ENCODE data around the gene USP34. TPM values are rescaled to one million over a fixed set of nuclear protein-coding genes. Genes with fewer than 3 reads are reported as not detected.

The USP34 gene
- total RNA-seq, 1 donor from 2014 or later, result 157 TPM

- Mint-ChIP-seq H3K4me1 (peaks cover 51% of the 10 kb centered on the region), H3K4me3 (peak overlapping the region; percentile 86), H3K27me3 (ENCODE audit: low read depth) (peaks cover 6% of the 10 kb centered on the region), H3K9me3 (no peaks in the 10 kb centered on the region), H3K36me3 (peaks cover 26% of the 10 kb centered on the region), H3K27ac (peak overlapping the region; percentile 82)
- DNase-seq (ENCODE audit: low spot score in 2 of 2, unreplicated experiment in 2 of 2), result no peak
- no peak for TF ChIP-seq CTCF (IDR thresholded peaks at IDR 0.05; ENCODE audit: unreplicated experiment)
Observed at GRCh38 chr2:61178603-61179545, 292.0 kb downstream of the USP34 start.

GRCh38 chr2:61177727-61178549, 292.9 kb downstream of the USP34 start:
- H3K27ac Mint-ChIP-seq, result peak overlapping the region; percentile 93

GRCh38 chr2:61176755-61177726, 293.8 kb downstream of the USP34 start:
- no peak for TF ChIP-seq CTCF (IDR thresholded peaks at IDR 0.05; ENCODE audit: unreplicated experiment)
- peak; percentile 93 to 94 for DNase-seq (ENCODE audit: low spot score in 2 of 2, unreplicated experiment in 2 of 2)
- H3K27ac Mint-ChIP-seq, result peak overlapping the region; percentile 88
- no peaks in the 10 kb centered on the region for H3K9me3 Mint-ChIP-seq
- H3K4me3 Mint-ChIP-seq, result peak overlapping the region; percentile 86
- peaks cover 46% of the 10 kb centered on the region for H3K4me1 Mint-ChIP-seq
- H3K36me3 Mint-ChIP-seq, result peaks cover 9% of the 10 kb centered on the region
- peaks cover 6% of the 10 kb centered on the region for H3K27me3 Mint-ChIP-seq (ENCODE audit: low read depth)

More at GRCh38 chr2:61177727-61178549, 292.9 kb downstream of the USP34 start:
- peaks cover 6% of the 10 kb centered on the region for H3K27me3 Mint-ChIP-seq (ENCODE audit: low read depth)
- DNase-seq (ENCODE audit: low spot score in 2 of 2, unreplicated experiment in 2 of 2), result peak in 1 of 2 experiments; percentile 48
- TF ChIP-seq CTCF (IDR thresholded peaks at IDR 0.05; ENCODE audit: unreplicated experiment), result no peak
- H3K4me1 Mint-ChIP-seq, result peaks cover 51% of the 10 kb centered on the region
- peaks cover 17% of the 10 kb centered on the region for H3K36me3 Mint-ChIP-seq
- H3K9me3 Mint-ChIP-seq, result no peaks in the 10 kb centered on the region
- peak overlapping the region; percentile 86 for H3K4me3 Mint-ChIP-seq

GRCh38 chr2:61175036-61175435, 295.9 kb downstream of the USP34 start:
- no peaks in the 10 kb centered on the region for H3K36me3 Mint-ChIP-seq
- no peaks in the 10 kb centered on the region for H3K9me3 Mint-ChIP-seq
- H3K4me1 Mint-ChIP-seq, result peaks cover 26% of the 10 kb centered on the region
- H3K4me3 Mint-ChIP-seq, result no peak overlapping the region
- H3K27me3 Mint-ChIP-seq (ENCODE audit: low read depth), result peaks cover 6% of the 10 kb centered on the region
- no peak for DNase-seq (ENCODE audit: low spot score in 2 of 2, unreplicated experiment in 2 of 2)
- no peak overlapping the region for H3K27ac Mint-ChIP-seq
- TF ChIP-seq CTCF (IDR thresholded peaks at IDR 0.05; ENCODE audit: unreplicated experiment), result no peak

GRCh38 chr2:61173116-61173515, 297.8 kb downstream of the USP34 start:
- peaks cover 8% of the 10 kb centered on the region for H3K4me1 Mint-ChIP-seq
- no peak overlapping the region for H3K4me3 Mint-ChIP-seq
- no peak overlapping the region for H3K27ac Mint-ChIP-seq

More at GRCh38 chr2:61173116-61173515, 297.8 kb downstream of the USP34 start:
- Mint-ChIP-seq H3K27me3 (ENCODE audit: low read depth) (peaks cover 6% of the 10 kb centered on the region), H3K36me3 (peaks cover 3% of the 10 kb centered on the region), H3K9me3 (no peaks in the 10 kb centered on the region)
- no peak for DNase-seq (ENCODE audit: low spot score in 2 of 2, unreplicated experiment in 2 of 2)
- no peak for TF ChIP-seq CTCF (IDR thresholded peaks at IDR 0.05; ENCODE audit: unreplicated experiment)
